ENCODE data around the gene SULF2.

The SULF2 gene

DNA sequence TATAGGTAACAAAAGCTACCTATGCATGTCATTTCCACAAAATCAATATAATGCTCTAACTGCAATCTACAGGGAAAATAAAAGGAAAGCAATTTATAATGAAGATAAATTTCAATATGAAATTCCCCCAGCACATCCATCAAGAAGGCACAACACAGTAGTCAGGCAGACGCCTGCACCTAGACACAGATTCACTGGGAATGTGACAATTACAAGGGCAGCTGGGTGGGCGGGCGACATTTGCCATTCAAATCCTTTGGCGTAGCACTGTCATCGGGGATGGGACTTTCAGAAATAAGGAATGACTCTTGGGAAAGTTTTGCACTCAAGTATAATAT lies 60.4 kb downstream of the SULF2 start:
- Histone ChIP-seq H3K27ac (no peak overlapping the region), H3K27me3 (ENCODE audit: insufficient read depth, low read depth, severe bottlenecking) (no peaks in the 10 kb centered on the region), H3K9me3 (ENCODE audit: severe bottlenecking) (no peaks in the 10 kb centered on the region), H3K4me3 (ENCODE audit: low read depth, low read length) (no peak overlapping the region), H3K36me3 (no peaks in the 10 kb centered on the region)
- no peak for DNase-seq
- no peak for TF ChIP-seq CTCF (IDR thresholded peaks at IDR 0.05; ENCODE audit: low read depth, low read length)

- no peak for TF ChIP-seq CTCF (IDR thresholded peaks at IDR 0.05; ENCODE audit: low read depth, low read length)
- Histone ChIP-seq H3K4me3 (ENCODE audit: low read depth, low read length) (no peak overlapping the region), H3K36me3 (no peaks in the 10 kb centered on the region), H3K27me3 (ENCODE audit: insufficient read depth, low read depth, severe bottlenecking) (no peaks in the 10 kb centered on the region), H3K9me3 (ENCODE audit: severe bottlenecking) (no peaks in the 10 kb centered on the region), H3K27ac (no peak overlapping the region)
- no peak for DNase-seq
Observed at GRCh38 chr20:47724396-47724795, 60.9 kb downstream of the SULF2 start.

- no peaks in the 10 kb centered on the region for H3K36me3 ChIP-seq
- DNase-seq, result no peak
- H3K4me3 ChIP-seq (ENCODE audit: low read depth, low read length), result no peak overlapping the region
- no peak for TF ChIP-seq CTCF (IDR thresholded peaks at IDR 0.05; ENCODE audit: low read depth, low read length)
- no peak overlapping the region for H3K27ac ChIP-seq
- H3K27me3 ChIP-seq (ENCODE audit: insufficient read depth, low read depth, severe bottlenecking), result no peaks in the 10 kb centered on the region
- H3K9me3 ChIP-seq (ENCODE audit: severe bottlenecking), result no peaks in the 10 kb centered on the region
Observed at GRCh38 chr20:47723322-47723721, 62.0 kb downstream of the SULF2 start.

GRCh38 chr20:47720636-47721427 lies 64.4 kb downstream of the SULF2 start:
- Histone ChIP-seq H3K9me3 (ENCODE audit: severe bottlenecking) (no peaks in the 10 kb centered on the region), H3K27ac (no peak overlapping the region), H3K27me3 (ENCODE audit: insufficient read depth, low read depth, severe bottlenecking) (no peaks in the 10 kb centered on the region), H3K36me3 (no peaks in the 10 kb centered on the region), H3K4me3 (ENCODE audit: low read depth, low read length) (no peak overlapping the region)
- no peak for DNase-seq
- TF ChIP-seq CTCF (IDR thresholded peaks at IDR 0.05; ENCODE audit: low read depth, low read length), result no peak

DNA sequence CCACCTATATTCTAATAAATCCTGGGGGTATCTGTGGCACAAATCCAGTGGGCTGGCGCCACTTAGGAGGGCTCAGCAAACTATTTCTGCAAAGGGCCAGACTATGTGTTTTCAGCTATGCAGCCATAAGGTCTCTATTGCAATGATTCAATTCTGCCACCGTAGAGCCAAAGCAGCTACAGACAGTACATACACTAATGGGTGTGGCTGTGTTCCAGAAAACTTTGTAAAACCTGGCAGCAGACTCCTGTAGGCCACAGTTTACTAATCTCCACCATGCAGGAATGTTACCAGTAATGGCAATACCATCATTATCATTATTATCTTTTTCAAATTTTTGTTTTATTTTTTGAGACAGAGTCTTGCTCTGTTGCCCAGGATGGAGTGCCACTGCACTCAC lies 65.7 kb downstream of the SULF2 start:
- Histone ChIP-seq H3K9me3 (ENCODE audit: severe bottlenecking) (no peaks in the 10 kb centered on the region), H3K27me3 (ENCODE audit: insufficient read depth, low read depth, severe bottlenecking) (no peaks in the 10 kb centered on the region), H3K4me3 (ENCODE audit: low read depth, low read length) (no peak overlapping the region), H3K36me3 (no peaks in the 10 kb centered on the region), H3K27ac (no peak overlapping the region)
- TF ChIP-seq CTCF (IDR thresholded peaks at IDR 0.05; ENCODE audit: low read depth, low read length), result no peak
- DNase-seq, result no peak

DNA sequence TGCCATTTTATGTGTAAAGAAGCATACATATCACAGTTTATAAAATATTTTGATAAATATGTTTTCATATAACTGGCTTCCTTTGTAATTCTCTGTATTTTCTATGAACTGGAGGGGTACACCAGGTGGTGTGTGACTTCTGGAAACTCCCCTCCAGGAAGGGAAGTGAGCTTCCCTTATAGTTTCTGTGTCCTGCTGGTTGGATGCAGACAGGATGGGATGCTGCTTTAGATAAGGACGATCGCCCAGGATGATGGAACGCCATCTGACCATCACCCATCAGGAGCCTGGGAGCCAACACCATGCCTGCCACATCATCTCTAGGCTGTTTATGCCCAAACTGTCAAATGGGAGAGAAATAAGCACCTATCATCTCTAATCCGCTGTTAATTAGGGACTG lies 66.1 kb downstream of the SULF2 start:
- H3K9me3 ChIP-seq (ENCODE audit: severe bottlenecking), result no peaks in the 10 kb centered on the region
- no peaks in the 10 kb centered on the region for H3K27me3 ChIP-seq (ENCODE audit: insufficient read depth, low read depth, severe bottlenecking)
- no peak overlapping the region for H3K4me3 ChIP-seq (ENCODE audit: low read depth, low read length)
- no peak for TF ChIP-seq CTCF (IDR thresholded peaks at IDR 0.05; ENCODE audit: low read depth, low read length)
- H3K36me3 ChIP-seq, result no peaks in the 10 kb centered on the region
- no peak overlapping the region for H3K27ac ChIP-seq
- DNase-seq, result no peak
